Measurements from ENCODE around the gene CDY1B. TPM values are rescaled to one million over a fixed set of nuclear protein-coding genes. Genes with fewer than 3 reads are reported as not detected.
"Not testable (repeated sequence)": the region's sequence is repeated elsewhere in the genome, so short reads cannot be mapped to it uniquely, and the experiment has no call there.

The CDY1B gene, protein sequence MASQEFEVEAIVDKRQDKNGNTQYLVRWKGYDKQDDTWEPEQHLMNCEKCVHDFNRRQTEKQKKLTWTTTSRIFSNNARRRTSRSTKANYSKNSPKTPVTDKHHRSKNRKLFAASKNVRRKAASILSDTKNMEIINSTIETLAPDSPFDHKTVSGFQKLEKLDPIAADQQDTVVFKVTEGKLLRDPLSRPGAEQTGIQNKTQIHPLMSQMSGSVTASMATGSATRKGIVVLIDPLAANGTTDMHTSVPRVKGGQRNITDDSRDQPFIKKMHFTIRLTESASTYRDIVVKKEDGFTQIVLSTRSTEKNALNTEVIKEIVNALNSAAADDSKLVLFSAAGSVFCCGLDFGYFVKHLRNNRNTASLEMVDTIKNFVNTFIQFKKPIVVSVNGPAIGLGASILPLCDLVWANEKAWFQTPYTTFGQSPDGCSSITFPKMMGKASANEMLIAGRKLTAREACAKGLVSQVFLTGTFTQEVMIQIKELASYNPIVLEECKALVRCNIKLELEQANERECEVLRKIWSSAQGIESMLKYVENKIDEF
- not detected for total RNA-seq

DNA sequence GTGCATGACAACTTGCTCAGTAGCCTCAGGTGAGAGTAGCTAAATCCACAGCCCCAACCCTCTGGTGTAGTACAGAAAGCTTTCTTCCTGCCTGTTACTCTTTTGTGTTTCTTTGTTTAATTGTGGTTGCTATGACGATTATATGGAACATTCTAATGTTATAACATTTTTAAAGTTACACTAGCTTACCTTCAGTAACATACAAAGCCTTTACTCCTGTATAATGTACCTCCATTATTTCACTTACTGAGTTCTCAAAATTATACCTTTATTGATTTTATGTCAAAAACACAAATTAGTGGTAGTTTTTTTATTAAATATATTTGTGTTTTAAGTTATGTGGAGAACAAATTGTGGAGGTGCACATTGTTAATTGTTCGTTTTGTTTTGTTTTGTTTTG lies at the start of gene CDY1B:
Gene CDY1B (minus strand): TSS at position 101 of the 400 bp plus-strand sequence. CDS start 331 bp downstream, outside the sequence.
- intact Hi-C loops (cut with DNase I; ENCODE audit: low total_unique reads); DNase-seq (ENCODE audit: low spot score in 2 of 2); H3K4me3 ChIP-seq (ENCODE audit: low read depth, poor library complexity, severe bottlenecking): not testable (repeated sequence)
- WGBS, 2 donors = no CpG with 5 or more reads among the region's 2 CpGs

GRCh38 chrY:24049525-24049924 lies 1.7 kb upstream of the CDY1B start:
- intact Hi-C loops (cut with DNase I; ENCODE audit: low total_unique reads); DNase-seq (ENCODE audit: low spot score in 2 of 2); H3K4me3 ChIP-seq (ENCODE audit: low read depth, poor library complexity, severe bottlenecking): not testable (repeated sequence)

- intact Hi-C loops (cut with DNase I; ENCODE audit: low total_unique reads); DNase-seq (ENCODE audit: low spot score in 2 of 2): not testable (repeated sequence)
Observed at GRCh38 chrY:24043209-24043608, 4.6 kb downstream of the CDY1B start.

DNA sequence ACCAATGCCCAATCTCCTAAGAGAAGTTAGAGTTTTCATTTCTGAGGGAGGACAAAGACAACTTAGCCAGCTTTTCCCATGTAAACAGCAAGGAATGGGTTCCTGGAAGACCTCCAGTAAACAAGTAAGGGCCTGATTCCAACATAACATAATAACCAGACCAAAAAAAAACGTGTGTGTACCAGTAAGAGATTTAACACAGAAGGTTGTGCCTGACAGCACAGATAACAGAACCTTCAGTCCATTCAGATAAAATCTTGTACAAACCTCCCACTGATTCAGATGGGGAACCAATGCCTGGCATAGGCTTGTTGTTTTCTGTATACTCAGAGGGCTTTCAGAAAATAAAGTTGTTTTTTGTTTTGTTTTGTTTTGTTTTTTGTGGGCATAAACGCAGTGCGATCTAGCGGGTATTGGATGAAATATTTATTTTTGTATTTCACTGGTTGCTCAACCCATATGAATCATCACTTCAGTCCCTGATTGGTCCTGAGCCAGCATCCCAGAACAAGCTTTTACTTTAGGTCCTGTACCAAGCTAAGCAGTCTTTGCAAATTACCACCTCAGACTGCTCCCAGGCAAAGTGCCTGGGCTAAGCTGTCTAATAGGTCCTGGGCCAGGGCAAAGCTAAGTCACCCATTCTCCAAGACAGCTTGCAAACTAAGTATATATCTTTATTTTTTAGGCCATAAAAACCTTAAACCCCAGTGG lies 8.7 kb downstream of the CDY1B start:
- intact Hi-C loops (cut with DNase I; ENCODE audit: low total_unique reads); DNase-seq (ENCODE audit: low spot score in 2 of 2); H3K4me3 ChIP-seq (ENCODE audit: low read depth, poor library complexity, severe bottlenecking): not testable (repeated sequence)
- no CpG with 5 or more reads among the region's 4 CpGs for WGBS, 2 donors

More at GRCh38 chrY:24043209-24043608, 4.6 kb downstream of the CDY1B start:
- no CpG with 5 or more reads among the region's 3 CpGs for WGBS, 2 donors
- H3K4me3 ChIP-seq (ENCODE audit: low read depth, poor library complexity, severe bottlenecking) = not testable (repeated sequence)

- intact Hi-C loops (cut with DNase I; ENCODE audit: low total_unique reads); DNase-seq (ENCODE audit: low spot score in 2 of 2): not testable (repeated sequence)
- no CpG with 5 or more reads among the region's 9 CpGs for WGBS, 2 donors
Observed at GRCh38 chrY:24026212-24027103, 21.4 kb downstream of the CDY1B start.

More at GRCh38 chrY:24026212-24027103, 21.4 kb downstream of the CDY1B start:
- H3K4me3 ChIP-seq (ENCODE audit: low read depth, poor library complexity, severe bottlenecking) = not testable (repeated sequence)

Data from lower leg skin (tissue), 4 donors.